Rectal smooth muscle tissue (tissue), 1 donor: ENCODE results near the gene DNAJC5G.

Source experiments
- H3K27ac ChIP-seq: one replicate; pipeline ENCODE4 v1.7.0; 2013; ENCODE audit warnings: low read depth, low read length, inconsistent platforms
- H3K27me3 ChIP-seq: one replicate; pipeline ENCODE4 v1.7.0; 2013; ENCODE audit warnings: low read length; ENCODE audit not compliant: control insufficient read depth, insufficient read depth
- H3K36me3 ChIP-seq: one replicate; pipeline ENCODE4 v1.7.0; 2013; ENCODE audit warnings: low read length; ENCODE audit not compliant: control insufficient read depth, insufficient read depth
- H3K4me1 ChIP-seq: one replicate; pipeline ENCODE4 v1.7.0; 2013; ENCODE audit warnings: low read length; ENCODE audit not compliant: control insufficient read depth, insufficient read depth
- H3K4me3 ChIP-seq: one replicate; pipeline ENCODE4 v1.7.0; 2013; ENCODE audit warnings: low read length
- H3K9ac ChIP-seq: one replicate; pipeline ENCODE4 v1.7.0; 2013; ENCODE audit warnings: low read length

The DNAJC5G gene

DNA sequence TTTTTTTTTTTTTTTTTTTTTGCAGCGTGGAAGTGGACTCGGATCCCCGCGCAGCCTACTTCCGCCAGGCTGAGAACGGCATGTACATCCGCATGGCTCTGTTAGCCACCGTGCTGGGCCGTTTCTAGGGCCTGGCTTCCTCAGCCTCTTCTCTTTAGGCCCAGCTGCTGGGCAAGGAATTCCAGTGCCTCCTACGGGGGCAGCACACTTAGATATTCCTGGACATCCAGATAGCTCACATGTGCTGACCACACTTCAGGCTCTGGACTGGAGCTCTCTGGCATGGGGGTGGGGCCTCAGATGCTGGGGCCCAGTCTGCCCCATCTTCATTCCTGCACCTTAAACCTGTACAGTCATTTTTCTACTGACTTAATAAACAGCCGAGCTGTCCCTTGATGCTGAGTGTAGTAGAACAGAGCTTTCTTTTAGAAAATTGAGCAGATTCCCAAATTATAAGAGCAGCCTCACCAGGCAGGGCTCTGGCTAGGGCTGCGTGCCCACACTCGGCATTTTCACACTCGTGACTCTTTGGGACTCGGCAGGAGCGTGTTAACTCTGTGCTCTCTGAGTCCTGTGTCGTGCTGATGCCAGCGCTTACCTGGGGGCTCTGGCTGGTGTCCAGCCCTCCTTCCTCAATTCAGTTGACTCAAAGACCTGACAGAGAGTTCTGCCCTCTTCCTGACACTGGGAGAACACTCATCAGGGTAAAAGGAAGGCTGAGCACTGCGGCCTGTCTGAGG is 31.7 kb upstream of the DNAJC5G start:
- H3K27me3 ChIP-seq = no peaks in the 10 kb centered on the region
- H3K4me1 ChIP-seq = no peaks in the 10 kb centered on the region
- no peak overlapping the region for H3K4me3 ChIP-seq
- H3K36me3 ChIP-seq = peaks cover 29% of the 10 kb centered on the region
- no peak overlapping the region for H3K27ac ChIP-seq
- H3K9ac ChIP-seq = no peak overlapping the region

DNA sequence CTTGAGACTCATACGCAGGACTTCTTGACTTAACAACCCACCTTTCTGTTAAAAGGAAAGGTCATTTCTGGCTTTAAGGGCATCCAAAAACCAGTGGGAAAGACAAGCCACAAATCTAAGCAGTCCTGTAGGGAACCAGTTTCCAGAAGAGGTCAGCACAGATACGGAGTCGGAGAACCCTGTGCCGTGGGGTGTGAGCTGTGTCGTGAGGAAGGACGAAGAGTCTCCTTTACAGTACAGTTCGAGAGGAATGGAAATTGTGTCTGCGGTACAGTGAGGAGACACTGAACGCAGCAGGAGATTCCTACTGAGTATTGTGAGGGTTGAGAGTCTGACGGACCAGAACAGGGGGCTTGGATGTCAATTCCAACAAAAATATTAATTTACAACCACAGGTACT is 30.1 kb upstream of the DNAJC5G start:
- H3K36me3 ChIP-seq = peaks cover 21% of the 10 kb centered on the region
- H3K4me1 ChIP-seq = no peaks in the 10 kb centered on the region
- no peaks in the 10 kb centered on the region for H3K27me3 ChIP-seq
- H3K9ac ChIP-seq = no peak overlapping the region
- no peak overlapping the region for H3K4me3 ChIP-seq
- no peak overlapping the region for H3K27ac ChIP-seq

GRCh38 chr2:27245626-27246025 is 29.6 kb upstream of the DNAJC5G start:
- no peaks in the 10 kb centered on the region for H3K4me1 ChIP-seq
- H3K27ac ChIP-seq = no peak overlapping the region
- H3K9ac ChIP-seq = no peak overlapping the region
- H3K36me3 ChIP-seq = peaks cover 21% of the 10 kb centered on the region
- no peak overlapping the region for H3K4me3 ChIP-seq
- H3K27me3 ChIP-seq = no peaks in the 10 kb centered on the region

DNA sequence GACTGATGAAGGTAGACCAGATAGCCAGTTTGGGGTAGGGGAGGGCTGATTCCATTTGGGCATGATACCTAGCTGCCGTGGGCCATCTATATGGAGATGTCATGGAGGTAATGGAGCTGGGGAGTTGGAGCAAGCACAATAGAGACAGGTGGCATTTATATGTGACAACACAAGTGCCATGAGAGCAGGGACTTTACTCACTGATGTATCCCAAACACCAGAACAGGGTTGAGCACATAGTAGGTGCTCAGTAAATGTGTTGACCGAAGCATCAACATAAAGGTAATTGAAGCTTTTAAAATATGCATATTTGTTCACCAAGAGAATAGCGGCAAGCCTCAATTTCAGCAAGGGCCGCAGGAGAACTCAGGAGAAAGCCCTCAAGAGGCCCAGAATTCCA is 27.3 kb upstream of the DNAJC5G start:
- Histone ChIP-seq H3K27me3 (no peaks in the 10 kb centered on the region), H3K27ac (no peak overlapping the region), H3K9ac (no peak overlapping the region), H3K4me3 (no peak overlapping the region), H3K4me1 (no peaks in the 10 kb centered on the region), H3K36me3 (peaks cover 5% of the 10 kb centered on the region)

GRCh38 chr2:27249159-27249890 is 25.9 kb upstream of the DNAJC5G start:
- Histone ChIP-seq H3K4me1 (no peaks in the 10 kb centered on the region), H3K27me3 (no peaks in the 10 kb centered on the region)

DNA sequence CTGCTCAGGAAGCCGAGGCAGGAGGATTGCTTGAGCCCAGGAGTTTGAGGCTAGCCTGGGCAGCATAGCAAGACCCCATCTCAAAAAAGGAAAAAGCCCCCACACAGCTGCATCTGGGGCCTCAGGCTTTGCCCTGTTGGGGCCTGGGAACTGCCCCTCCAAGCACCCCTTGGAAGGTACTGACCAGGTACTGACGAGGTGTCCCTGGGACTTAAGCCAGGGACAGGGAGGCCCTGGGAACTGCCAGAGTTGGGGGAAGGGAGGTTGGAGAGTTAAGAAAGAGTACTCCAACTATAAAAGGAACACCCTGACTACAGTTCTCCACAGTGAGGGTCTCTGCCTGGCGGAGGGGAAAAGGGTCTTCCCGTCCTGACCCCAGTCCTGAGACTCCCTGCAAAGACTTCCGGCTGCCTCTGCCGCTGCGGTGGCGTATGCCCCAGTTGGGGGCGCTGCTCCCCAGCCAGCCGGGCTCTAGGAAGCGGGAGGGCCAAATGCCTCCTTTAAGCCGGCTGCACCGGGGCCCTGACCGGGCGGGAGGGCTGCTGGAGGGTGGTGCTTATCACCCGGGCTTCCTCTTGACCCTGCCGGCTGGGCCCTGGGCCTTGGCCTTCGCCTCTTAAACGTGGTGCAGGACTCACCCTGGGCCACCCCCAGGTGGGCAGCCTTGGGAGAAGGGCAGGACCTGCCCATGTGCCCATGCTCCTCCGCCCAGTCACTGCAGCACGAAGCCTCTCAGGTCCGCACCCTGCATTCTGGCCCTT is 25.2 kb upstream of the DNAJC5G start:
- H3K27me3 ChIP-seq = no peaks in the 10 kb centered on the region
- H3K9ac ChIP-seq = no peak overlapping the region
- no peak overlapping the region for H3K27ac ChIP-seq
- H3K36me3 ChIP-seq = no peaks in the 10 kb centered on the region
- no peaks in the 10 kb centered on the region for H3K4me1 ChIP-seq
- H3K4me3 ChIP-seq = no peak overlapping the region

More at GRCh38 chr2:27249159-27249890, 25.9 kb upstream of the DNAJC5G start:
- Histone ChIP-seq H3K4me3 (no peak overlapping the region), H3K9ac (no peak overlapping the region), H3K27ac (no peak overlapping the region), H3K36me3 (no peaks in the 10 kb centered on the region)

DNA sequence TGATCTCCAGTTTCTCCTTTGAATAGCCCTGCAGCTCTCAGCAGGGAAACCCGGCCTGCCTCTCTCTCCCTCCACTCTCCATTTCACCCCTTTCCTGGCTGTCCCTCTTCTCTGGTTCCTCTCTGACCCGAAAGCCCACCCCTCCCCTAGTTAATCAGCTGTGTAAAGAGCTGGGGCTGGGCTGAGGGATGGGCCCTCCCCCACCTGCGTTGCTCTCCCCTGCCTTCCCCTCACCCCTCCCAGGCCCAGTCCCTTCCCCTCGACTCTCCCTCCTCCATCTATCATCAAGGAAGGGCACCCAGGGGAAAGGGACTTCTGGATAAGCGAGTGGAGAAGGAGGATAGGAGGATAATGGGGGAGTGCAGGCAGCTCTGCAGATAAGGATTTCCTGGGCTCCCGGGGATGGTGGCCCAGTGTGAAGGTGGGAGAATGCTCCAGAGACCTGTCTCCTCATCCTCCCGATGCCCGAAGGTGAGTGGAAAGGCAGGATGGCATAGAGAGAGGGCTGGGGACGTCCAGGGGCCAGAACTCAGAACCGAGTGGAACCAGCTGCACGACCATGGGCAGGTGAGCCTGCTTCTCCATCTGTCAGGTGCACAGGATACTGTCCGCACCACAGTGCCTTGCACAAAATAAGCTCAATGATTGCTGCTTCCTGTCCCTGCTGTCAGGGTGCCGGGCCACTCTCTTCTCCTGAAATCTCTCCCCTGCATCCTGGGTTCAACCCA is 24.4 kb upstream of the DNAJC5G start:
- H3K27me3 ChIP-seq = no peaks in the 10 kb centered on the region

DNA sequence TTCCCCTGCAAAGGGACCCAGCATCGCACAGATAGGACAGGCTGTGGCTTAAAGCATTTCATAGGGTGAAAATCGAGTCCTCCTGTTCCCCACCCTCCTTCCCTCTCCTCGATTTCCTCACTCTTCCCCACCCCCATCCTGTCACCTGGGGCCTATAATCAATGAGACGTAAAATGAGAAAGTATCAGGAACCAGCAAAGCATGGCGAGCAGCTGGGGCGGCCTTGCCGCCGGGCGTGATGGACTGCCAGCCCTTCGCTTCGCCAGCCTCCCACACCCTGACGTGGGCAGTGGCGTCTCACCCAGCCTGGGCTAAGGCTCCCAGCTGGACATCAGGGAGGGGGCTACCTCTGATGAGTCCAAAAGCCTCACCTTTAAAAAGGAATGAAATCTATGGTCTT is 23.5 kb upstream of the DNAJC5G start:
- no peak overlapping the region for H3K4me3 ChIP-seq
- H3K27ac ChIP-seq = no peak overlapping the region
- H3K27me3 ChIP-seq = no peaks in the 10 kb centered on the region
- no peaks in the 10 kb centered on the region for H3K36me3 ChIP-seq
- no peak overlapping the region for H3K9ac ChIP-seq
- H3K4me1 ChIP-seq = no peaks in the 10 kb centered on the region

More for the DNA sequence above, 24.4 kb upstream of the DNAJC5G start:
- no peak overlapping the region for H3K9ac ChIP-seq
- no peaks in the 10 kb centered on the region for H3K36me3 ChIP-seq
- no peak overlapping the region for H3K27ac ChIP-seq
- no peak overlapping the region for H3K4me3 ChIP-seq
- no peaks in the 10 kb centered on the region for H3K4me1 ChIP-seq

- H3K27ac ChIP-seq = no peak overlapping the region
- peaks cover 14% of the 10 kb centered on the region for H3K27me3 ChIP-seq
- no peaks in the 10 kb centered on the region for H3K36me3 ChIP-seq
- H3K4me1 ChIP-seq = no peaks in the 10 kb centered on the region
- H3K4me3 ChIP-seq = no peak overlapping the region
- H3K9ac ChIP-seq = no peak overlapping the region
Observed at GRCh38 chr2:27255187-27255586, 20.0 kb upstream of the DNAJC5G start.

- no peaks in the 10 kb centered on the region for H3K36me3 ChIP-seq
- no peaks in the 10 kb centered on the region for H3K4me1 ChIP-seq
- no peak overlapping the region for H3K4me3 ChIP-seq
- no peak overlapping the region for H3K9ac ChIP-seq
- H3K27me3 ChIP-seq = peaks cover 18% of the 10 kb centered on the region
- H3K27ac ChIP-seq = no peak overlapping the region
Observed at GRCh38 chr2:27255660-27256059, 19.6 kb upstream of the DNAJC5G start.

DNA sequence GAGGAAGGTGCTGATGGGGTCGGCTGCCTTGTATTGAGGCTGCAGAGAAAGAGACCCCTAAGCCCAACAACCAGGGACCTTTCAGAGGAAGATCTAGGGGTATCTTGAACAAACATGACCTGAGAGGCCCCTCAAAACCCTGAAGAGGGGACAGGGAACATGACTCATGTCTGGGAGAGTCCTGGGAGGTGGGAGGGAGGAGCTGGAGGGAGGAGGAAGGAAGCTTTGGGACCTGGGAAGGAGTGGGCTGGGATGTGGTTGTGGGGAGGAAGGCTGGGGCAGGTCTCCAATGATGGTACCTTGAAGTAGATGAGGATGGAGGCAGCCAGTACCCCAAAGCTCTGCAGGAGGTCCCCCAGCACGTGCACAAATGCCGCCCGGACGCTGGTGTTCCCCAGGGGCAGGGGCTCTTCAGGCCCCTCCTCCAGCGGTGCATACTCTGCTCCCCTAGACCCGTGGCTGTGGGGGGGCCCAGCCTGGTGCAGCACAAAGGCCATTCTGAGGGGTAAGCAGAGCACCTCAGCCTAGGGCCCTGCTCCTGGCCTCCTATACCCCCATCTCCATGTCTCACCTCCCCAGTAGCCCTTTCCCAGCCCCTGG is 18.3 kb upstream of the DNAJC5G start:
- H3K27me3 ChIP-seq = peaks cover 27% of the 10 kb centered on the region
- H3K9ac ChIP-seq = no peak overlapping the region
- H3K4me3 ChIP-seq = no peak overlapping the region
- H3K27ac ChIP-seq = no peak overlapping the region
- H3K4me1 ChIP-seq = no peaks in the 10 kb centered on the region
- no peaks in the 10 kb centered on the region for H3K36me3 ChIP-seq

- no peaks in the 10 kb centered on the region for H3K4me1 ChIP-seq
- H3K27me3 ChIP-seq = peaks cover 32% of the 10 kb centered on the region
- H3K4me3 ChIP-seq = no peak overlapping the region
- no peaks in the 10 kb centered on the region for H3K36me3 ChIP-seq
- no peak overlapping the region for H3K9ac ChIP-seq
- H3K27ac ChIP-seq = no peak overlapping the region
Observed at GRCh38 chr2:27258051-27258450, 17.2 kb upstream of the DNAJC5G start.
